Measurements from ENCODE around the gene COX5A. TPM values are rescaled to one million over a fixed set of nuclear protein-coding genes. Genes with fewer than 3 reads are reported as not detected.

COX5A gene
- total RNA-seq, 4 donors from 2014 or later = 59.4 to 326 (median 195) TPM

GRCh38 chr15:74958320-74958907 is 20.5 kb upstream of the COX5A start:
- H3K4me3 ChIP-seq = peak overlapping the region; percentile 4 to 73 (median 54)
- no peaks in the 10 kb centered on the region for H3K36me3 ChIP-seq
- H3K4me1 ChIP-seq = peaks cover 0 to 41% (median 26%) of the 10 kb centered on the region in 4 donors
- H3K27ac ChIP-seq = peak overlapping the region in 3 of 4 donors; percentile 56 to 90 (median 88)
- no peaks in the 10 kb centered on the region for H3K9me3 ChIP-seq
- peak; percentile 78 to 89 for TF ChIP-seq POLR2A (IDR thresholded peaks at IDR 0.05)
- peak in 4 of 6 experiments; percentile 24 to 80 (median 76) for TF ChIP-seq CTCF (IDR thresholded peaks at IDR 0.05)
- H3K27me3 ChIP-seq = no peaks in the 10 kb centered on the region
- peak; percentile 29 to 87 (median 86) for DNase-seq

- H3K4me3 ChIP-seq = peak overlapping the region; percentile 48 to 81 (median 67)
- no peaks in the 10 kb centered on the region for H3K27me3 ChIP-seq
- H3K9me3 ChIP-seq = no peaks in the 10 kb centered on the region
- TF ChIP-seq POLR2A (IDR thresholded peaks at IDR 0.05) (no peak), CTCF (IDR thresholded peaks at IDR 0.05) (no peak)
- H3K27ac ChIP-seq = peak overlapping the region; percentile 56 to 92 (median 84)
- no peaks in the 10 kb centered on the region for H3K36me3 ChIP-seq
- H3K4me1 ChIP-seq = peaks cover 0 to 41% (median 26%) of the 10 kb centered on the region in 4 donors
- DNase-seq = peak in 1 of 3 donors; percentile 64
Observed at GRCh38 chr15:74957476-74958035, 19.7 kb upstream of the COX5A start.

GRCh38 chr15:74956648-74957475 is 19.0 kb upstream of the COX5A start, which contains the start of gene RPP25:
Gene RPP25 (minus strand): TSS chr15:74956772. CDS start chr15:74956583, 189 bp downstream.
- Histone ChIP-seq H3K27me3 (no peaks in the 10 kb centered on the region), H3K4me3 (peak within 1 kb of the TSS; percentile 48 to 81 (median 67)), H3K9me3 (no peaks in the 10 kb centered on the region), H3K27ac (peak within 1 kb of the TSS; percentile 56 to 92 (median 84)), H3K36me3 (no peaks in the 10 kb centered on the region), H3K4me1 (peaks cover 0 to 41% (median 26%) of the 10 kb centered on the region in 4 donors)
- no peak for TF ChIP-seq CTCF (IDR thresholded peaks at IDR 0.05)
- TF ChIP-seq POLR2A (IDR thresholded peaks at IDR 0.05) = peak; percentile 82 to 85
- DNase-seq = peak; percentile 68 to 93 (median 91)

- peaks cover 0 to 41% (median 26%) of the 10 kb centered on the region in 4 donors for H3K4me1 ChIP-seq
- H3K4me3 ChIP-seq = peak overlapping the region; percentile 48 to 81 (median 67)
Observed at GRCh38 chr15:74955796-74956647, 18.1 kb upstream of the COX5A start.

More at GRCh38 chr15:74955796-74956647, 18.1 kb upstream of the COX5A start:
- no peaks in the 10 kb centered on the region for H3K9me3 ChIP-seq
- no peaks in the 10 kb centered on the region for H3K27me3 ChIP-seq
- peak; percentile 71 to 92 (median 91) for DNase-seq
- H3K36me3 ChIP-seq = no peaks in the 10 kb centered on the region
- TF ChIP-seq CTCF (IDR thresholded peaks at IDR 0.05) = peak; percentile 26 to 76 (median 58)
- TF ChIP-seq POLR2A (IDR thresholded peaks at IDR 0.05) = no peak
- H3K27ac ChIP-seq = peak overlapping the region; percentile 56 to 92 (median 84)
